HepG2 (cell line): ENCODE data around the gene PTGES.

Experiments used
- HNRNPL ChIP-seq: fragments of 200-400 bp; formaldehyde crosslinking; IDR thresholded peaks from 2 replicates; pipeline ENCODE4 v1.6.1; 2017; ENCODE audit warnings: mild to moderate bottlenecking, low read depth, low read length
- MXD1 ChIP-seq: sonication (generic); formaldehyde crosslinking; IDR thresholded peaks from 2 replicates; pipeline ENCODE4 v1.4.0; 2020; ENCODE audit warnings: mild to moderate bottlenecking, missing genetic modification reagents
- NFYB ChIP-seq: sonication (generic); formaldehyde crosslinking; IDR thresholded peaks from 2 replicates; pipeline ENCODE4 v1.4.0; 2020; ENCODE audit warnings: missing genetic modification reagents
- POLR2A ChIP-seq, 2 experiments: IDR thresholded peaks; 2 replicates each; pipeline ENCODE4 v1.6.1; 2011; ENCODE audit warnings: low read depth in 2 of 2, low read length in 2 of 2, mild to moderate bottlenecking in 1 of 2, moderate library complexity in 1 of 2; ENCODE audit not compliant: insufficient read depth in 1 of 2
- SMARCE1 ChIP-seq: fragments of 450-650 bp; IDR thresholded peaks from 2 replicates; pipeline ENCODE4 v1.6.1; 2017; ENCODE audit warnings: borderline replicate concordance
- SRSF9 ChIP-seq: fragments of 200-400 bp; formaldehyde crosslinking; IDR thresholded peaks from 2 replicates; pipeline ENCODE4 v1.6.1; 2018; ENCODE audit warnings: borderline replicate concordance, mild to moderate bottlenecking, low read depth, low read length; ENCODE audit not compliant: insufficient read depth, poor library complexity, severe bottlenecking
- ZBTB42 ChIP-seq: sonication (generic); formaldehyde crosslinking; IDR thresholded peaks from 2 replicates; pipeline ENCODE4 v1.5.0; 2020; ENCODE audit warnings: mild to moderate bottlenecking, missing genetic modification reagents
- ZBTB7A ChIP-seq: sonication (generic); formaldehyde crosslinking; IDR thresholded peaks from 2 replicates; pipeline ENCODE4 v1.8.0; 2022; ENCODE audit warnings: mild to moderate bottlenecking, missing genetic modification reagents
- ZNF644 ChIP-seq: IDR thresholded peaks from 2 replicates; pipeline ENCODE4 v1.6.1; 2016; ENCODE audit warnings: low read depth
- TF ChIP-seq, protein P1 (sequence below): sonication (generic); formaldehyde crosslinking; IDR thresholded peaks from 2 replicates; pipeline ENCODE4 v1.5.1; 2020; ENCODE audit warnings: mild to moderate bottlenecking, missing genetic modification reagents, borderline replicate concordance
- TF ChIP-seq, protein P2 (sequence below): sonication (generic); formaldehyde crosslinking; conservative IDR thresholded peaks from 2 replicates; pipeline ENCODE4 v1.4.0; 2020; ENCODE audit warnings: missing genetic modification reagents

GRCh38 chr9:129709438-129710168, 43.2 kb downstream of the PTGES start:
- TF ChIP-seq MXD1 (CRISPR knock-in tag): no peak
- TF ChIP-seq NFYB: no peak
- no peak for TF ChIP-seq ZBTB7A (CRISPR knock-in tag)
- no peak for TF ChIP-seq POLR2A (IDR thresholded peaks at IDR 0.05; ENCODE audit: insufficient read depth in 1 of 2, low read depth in 2 of 2, low read length in 2 of 2)
- TF ChIP-seq SMARCE1: no peak
- no peak for TF ChIP-seq ZBTB42 (CRISPR knock-in tag)
- no peak for TF ChIP-seq HNRNPL
- no peak for TF ChIP-seq ZNF644 (CRISPR knock-in tag)
- TF ChIP-seq, protein P1, sequence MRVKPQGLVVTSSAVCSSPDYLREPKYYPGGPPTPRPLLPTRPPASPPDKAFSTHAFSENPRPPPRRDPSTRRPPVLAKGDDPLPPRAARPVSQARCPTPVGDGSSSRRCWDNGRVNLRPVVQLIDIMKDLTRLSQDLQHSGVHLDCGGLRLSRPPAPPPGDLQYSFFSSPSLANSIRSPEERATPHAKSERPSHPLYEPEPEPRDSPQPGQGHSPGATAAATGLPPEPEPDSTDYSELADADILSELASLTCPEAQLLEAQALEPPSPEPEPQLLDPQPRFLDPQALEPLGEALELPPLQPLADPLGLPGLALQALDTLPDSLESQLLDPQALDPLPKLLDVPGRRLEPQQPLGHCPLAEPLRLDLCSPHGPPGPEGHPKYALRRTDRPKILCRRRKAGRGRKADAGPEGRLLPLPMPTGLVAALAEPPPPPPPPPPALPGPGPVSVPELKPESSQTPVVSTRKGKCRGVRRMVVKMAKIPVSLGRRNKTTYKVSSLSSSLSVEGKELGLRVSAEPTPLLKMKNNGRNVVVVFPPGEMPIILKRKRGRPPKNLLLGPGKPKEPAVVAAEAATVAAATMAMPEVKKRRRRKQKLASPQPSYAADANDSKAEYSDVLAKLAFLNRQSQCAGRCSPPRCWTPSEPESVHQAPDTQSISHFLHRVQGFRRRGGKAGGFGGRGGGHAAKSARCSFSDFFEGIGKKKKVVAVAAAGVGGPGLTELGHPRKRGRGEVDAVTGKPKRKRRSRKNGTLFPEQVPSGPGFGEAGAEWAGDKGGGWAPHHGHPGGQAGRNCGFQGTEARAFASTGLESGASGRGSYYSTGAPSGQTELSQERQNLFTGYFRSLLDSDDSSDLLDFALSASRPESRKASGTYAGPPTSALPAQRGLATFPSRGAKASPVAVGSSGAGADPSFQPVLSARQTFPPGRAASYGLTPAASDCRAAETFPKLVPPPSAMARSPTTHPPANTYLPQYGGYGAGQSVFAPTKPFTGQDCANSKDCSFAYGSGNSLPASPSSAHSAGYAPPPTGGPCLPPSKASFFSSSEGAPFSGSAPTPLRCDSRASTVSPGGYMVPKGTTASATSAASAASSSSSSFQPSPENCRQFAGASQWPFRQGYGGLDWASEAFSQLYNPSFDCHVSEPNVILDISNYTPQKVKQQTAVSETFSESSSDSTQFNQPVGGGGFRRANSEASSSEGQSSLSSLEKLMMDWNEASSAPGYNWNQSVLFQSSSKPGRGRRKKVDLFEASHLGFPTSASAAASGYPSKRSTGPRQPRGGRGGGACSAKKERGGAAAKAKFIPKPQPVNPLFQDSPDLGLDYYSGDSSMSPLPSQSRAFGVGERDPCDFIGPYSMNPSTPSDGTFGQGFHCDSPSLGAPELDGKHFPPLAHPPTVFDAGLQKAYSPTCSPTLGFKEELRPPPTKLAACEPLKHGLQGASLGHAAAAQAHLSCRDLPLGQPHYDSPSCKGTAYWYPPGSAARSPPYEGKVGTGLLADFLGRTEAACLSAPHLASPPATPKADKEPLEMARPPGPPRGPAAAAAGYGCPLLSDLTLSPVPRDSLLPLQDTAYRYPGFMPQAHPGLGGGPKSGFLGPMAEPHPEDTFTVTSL (CRISPR knock-in tag): no peak
- TF ChIP-seq SRSF9: no peak
- TF ChIP-seq, protein P2, sequence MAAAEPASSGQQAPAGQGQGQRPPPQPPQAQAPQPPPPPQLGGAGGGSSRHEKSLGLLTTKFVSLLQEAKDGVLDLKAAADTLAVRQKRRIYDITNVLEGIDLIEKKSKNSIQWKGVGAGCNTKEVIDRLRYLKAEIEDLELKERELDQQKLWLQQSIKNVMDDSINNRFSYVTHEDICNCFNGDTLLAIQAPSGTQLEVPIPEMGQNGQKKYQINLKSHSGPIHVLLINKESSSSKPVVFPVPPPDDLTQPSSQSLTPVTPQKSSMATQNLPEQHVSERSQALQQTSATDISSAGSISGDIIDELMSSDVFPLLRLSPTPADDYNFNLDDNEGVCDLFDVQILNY (CRISPR knock-in tag): no peak
